Adrenal gland (tissue), 5 donors: ENCODE data around the gene SLF1.

Experiments used
- CTCF ChIP-seq, 6 experiments: fragments of 450-650 bp in 4 of 6; fragments of 200-600 bp in 2 of 6; sonication (generic) in 1 of 6; IDR thresholded peaks; 1 replicate in 5 of 6; 2 replicates in 1 of 6; pipeline versions ENCODE4 v1.5.1 to v1.8.0; 2016 to 2021; ENCODE audit warnings: antibody characterized with exemption in 6 of 6, mild to moderate bottlenecking in 2 of 6, moderate library complexity in 1 of 6
- POLR2A ChIP-seq, 2 donors: fragments of 450-650 bp; IDR thresholded peaks; one replicate each; pipeline ENCODE4 v1.6.1; 2017; ENCODE audit warnings: antibody characterized with exemption in 2 of 2, mild to moderate bottlenecking in 2 of 2, moderate library complexity in 1 of 2
- donor health status: DM: no; HTN: no; CAD: no.

GRCh38 chr5:94746731-94747124 lies 128.3 kb downstream of the SLF1 start:
- TF ChIP-seq CTCF (IDR thresholded peaks at IDR 0.05) (no peak), POLR2A (IDR thresholded peaks at IDR 0.05) (no peak)
